Adrenal gland (tissue), 5 donors: Measurements from ENCODE around the gene ZDHHC19.

Source experiments
- POLR2A ChIP-seq, 2 donors: fragments of 450-650 bp; IDR thresholded peaks; one replicate each; pipeline ENCODE4 v1.6.1; 2017; ENCODE audit warnings: antibody characterized with exemption in 2 of 2, mild to moderate bottlenecking in 2 of 2, moderate library complexity in 1 of 2
- TF ChIP-seq, protein P1 (sequence below), 6 experiments: fragments of 450-650 bp in 4 of 6; fragments of 200-600 bp in 2 of 6; sonication (generic) in 1 of 6; IDR thresholded peaks; 1 replicate in 5 of 6; 2 replicates in 1 of 6; pipeline versions ENCODE4 v1.5.1 to v1.8.0; 2016 to 2021; ENCODE audit warnings: antibody characterized with exemption in 6 of 6, mild to moderate bottlenecking in 2 of 6, moderate library complexity in 1 of 6
- donor health status: DM: no; HTN: no; CAD: no.

DNA sequence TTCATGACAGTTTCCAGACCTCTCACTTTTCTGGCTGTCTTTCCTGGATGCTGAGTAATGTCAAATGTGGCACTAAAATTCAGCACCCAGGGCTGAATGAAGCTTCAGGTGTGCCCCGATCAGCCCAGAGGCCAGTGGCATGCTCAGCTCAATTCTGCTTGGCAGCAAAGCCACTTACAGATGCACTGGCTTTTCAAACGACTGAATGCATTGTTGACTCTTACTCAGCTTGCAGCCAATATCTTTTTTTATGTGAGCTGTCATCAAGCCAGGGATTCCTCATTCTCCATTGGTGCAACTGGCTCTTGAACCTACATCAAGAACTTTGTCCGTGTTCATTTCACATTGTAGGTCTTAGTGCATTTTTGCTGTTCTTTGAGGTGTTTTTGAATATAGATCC is 60.7 kb downstream of the ZDHHC19 start:
- TF ChIP-seq, protein P1, sequence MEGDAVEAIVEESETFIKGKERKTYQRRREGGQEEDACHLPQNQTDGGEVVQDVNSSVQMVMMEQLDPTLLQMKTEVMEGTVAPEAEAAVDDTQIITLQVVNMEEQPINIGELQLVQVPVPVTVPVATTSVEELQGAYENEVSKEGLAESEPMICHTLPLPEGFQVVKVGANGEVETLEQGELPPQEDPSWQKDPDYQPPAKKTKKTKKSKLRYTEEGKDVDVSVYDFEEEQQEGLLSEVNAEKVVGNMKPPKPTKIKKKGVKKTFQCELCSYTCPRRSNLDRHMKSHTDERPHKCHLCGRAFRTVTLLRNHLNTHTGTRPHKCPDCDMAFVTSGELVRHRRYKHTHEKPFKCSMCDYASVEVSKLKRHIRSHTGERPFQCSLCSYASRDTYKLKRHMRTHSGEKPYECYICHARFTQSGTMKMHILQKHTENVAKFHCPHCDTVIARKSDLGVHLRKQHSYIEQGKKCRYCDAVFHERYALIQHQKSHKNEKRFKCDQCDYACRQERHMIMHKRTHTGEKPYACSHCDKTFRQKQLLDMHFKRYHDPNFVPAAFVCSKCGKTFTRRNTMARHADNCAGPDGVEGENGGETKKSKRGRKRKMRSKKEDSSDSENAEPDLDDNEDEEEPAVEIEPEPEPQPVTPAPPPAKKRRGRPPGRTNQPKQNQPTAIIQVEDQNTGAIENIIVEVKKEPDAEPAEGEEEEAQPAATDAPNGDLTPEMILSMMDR (IDR thresholded peaks at IDR 0.05) = no peak
- TF ChIP-seq POLR2A (IDR thresholded peaks at IDR 0.05) = no peak
